Caco-2 (cell line): ENCODE data around the gene TTC31. TPM values are rescaled to one million over a fixed set of nuclear protein-coding genes. Genes with fewer than 3 reads are reported as not detected.

Experiments
- BruUV-seq: library from RNA; stranded (reverse); fragments of 400-500 nt; replicated peaks from 2 replicates; lab custom pipeline; 2021; lab: Mats Ljungman, UMichigan
- CTCF ChIA-PET: fragments of 300-600 bp; sonication (Branson Sonifier 250); formaldehyde crosslinking; loops from one replicate; lab custom pipeline; 2022; ENCODE audit warnings: antibody characterized with exemption; lab: Charles Lee
- POLR2A ChIA-PET: fragments of 300-600 bp; sonication (Branson Sonifier 250); formaldehyde crosslinking; loops from one replicate; lab custom pipeline; 2022; ENCODE audit warnings: antibody characterized with exemption; lab: Charles Lee
- DNase-seq, 2 experiments: peaks; one replicate each; pipeline versions ENCODE4 v3.0.0 to v3.0.0-alpha.2; 2020 to 2022
- H3K27me3 ChIP-seq: replicated peaks from 2 replicates; pipeline ENCODE4 v1.6.0; 2011; ENCODE audit warnings: low read length; ENCODE audit not compliant: control insufficient read depth, insufficient read depth
- H3K36me3 ChIP-seq: 2 replicates; pipeline ENCODE4 v1.5.1; 2011; ENCODE audit warnings: low read length; ENCODE audit not compliant: control insufficient read depth, insufficient read depth
- H3K4me1 ChIP-seq: fragments of 250-450 bp; sonication (Bioruptor Pico); 2 replicates; pipeline ENCODE4 v1.5.1; 2020; ENCODE audit warnings: mild to moderate bottlenecking
- H3K4me3 ChIP-seq: 2 replicates; pipeline ENCODE4 v1.5.1; 2011; ENCODE audit warnings: low read depth, mild to moderate bottlenecking, control low read depth, low read length
- H3K9me3 ChIP-seq: fragments of 250-450 bp; sonication (Bioruptor Pico); 2 replicates; pipeline ENCODE4 v1.5.1; 2020; ENCODE audit warnings: mild to moderate bottlenecking, moderate library complexity
- H3K27ac Mint-ChIP-seq: one replicate; pipeline ENCODE4 v1.8.0; 2022; ENCODE audit warnings: mixed read lengths; ENCODE audit not compliant: unreplicated experiment
- H3K27me3 Mint-ChIP-seq: one replicate; pipeline ENCODE4 v1.8.0; 2022; ENCODE audit warnings: mixed read lengths; ENCODE audit not compliant: insufficient read depth, unreplicated experiment
- H3K36me3 Mint-ChIP-seq: one replicate; pipeline ENCODE4 v1.8.0; 2022; ENCODE audit warnings: mild to moderate bottlenecking, mixed read lengths; ENCODE audit not compliant: insufficient read depth, unreplicated experiment
- H3K4me1 Mint-ChIP-seq: one replicate; pipeline ENCODE4 v1.8.0; 2022; ENCODE audit warnings: low read depth, mixed read lengths; ENCODE audit not compliant: unreplicated experiment
- H3K4me3 Mint-ChIP-seq: one replicate; pipeline ENCODE4 v1.8.0; 2022; ENCODE audit warnings: mild to moderate bottlenecking, moderate library complexity, mixed read lengths; ENCODE audit not compliant: unreplicated experiment
- H3K9me3 Mint-ChIP-seq: one replicate; pipeline ENCODE4 v1.8.0; 2022; ENCODE audit warnings: mixed read lengths; ENCODE audit not compliant: unreplicated experiment
- CTCF ChIP-seq, 2 experiments: fragments of 200-600 bp in 1 of 2; IDR thresholded peaks; 1 replicate in 1 of 2; 2 replicates in 1 of 2; pipeline versions ENCODE4 v1.5.1 to v1.8.0; 2011 to 2022; ENCODE audit warnings: antibody characterized with exemption in 1 of 2, control low read depth in 1 of 2, inconsistent platforms in 1 of 2, low read depth in 1 of 2, low read length in 1 of 2, mild to moderate bottlenecking in 1 of 2, moderate library complexity in 1 of 2; ENCODE audit not compliant: insufficient read depth in 1 of 2, severe bottlenecking in 1 of 2, unreplicated experiment in 1 of 2
- intact Hi-C: fragments of 100-400 bp; cut with micrococcal nuclease; formaldehyde crosslinking; loops from one replicate; pipeline ENCODE4 v1.10.0; 2022; ENCODE audit not compliant: unreplicated experiment
- total RNA-seq: library from RNA; stranded (reverse); gene quantifications from 2 replicates; pipeline ENCODE4 v1.2.3, GENCODE V29; 2022

Gene TTC31
- total RNA-seq, 1 experiment from 2014 or later = 32.4 TPM

GRCh38 chr2:74498500-74499266 is 15.8 kb downstream of the TTC31 start:
- CTCF ChIA-PET = interaction anchor here (1.3 kb wide), 1 partner anchor 9 kb away, joined by 3 read pairs; no protein-coding TSS in a partner anchor

GRCh38 chr2:74499267-74499939 is 16.5 kb downstream of the TTC31 start, which contains the start of gene LBX2:
Gene LBX2, minus strand, starts transcription at chr2:74499603. Its CDS starts 66 bp downstream, at chr2:74499537.
- BruUV-seq = no TSS peak
- no peaks in the 10 kb centered on the region for H3K9me3 Mint-ChIP-seq
- Histone ChIP-seq H3K9me3 (no peaks in the 10 kb centered on the region), H3K36me3 (peaks cover 1% of the 10 kb centered on the region; the same call in 1 of the 2 replicates), H3K4me3 (peak within 1 kb of the TSS; percentile 65), H3K27me3 (no peaks in the 10 kb centered on the region), H3K4me1 (peaks cover 50% of the 10 kb centered on the region)
- no peak for TF ChIP-seq CTCF (IDR thresholded peaks at IDR 0.05; ENCODE audit: insufficient read depth in 1 of 2, low read depth in 1 of 2, low read length in 1 of 2, severe bottlenecking in 1 of 2, unreplicated experiment in 1 of 2)
- H3K27me3 Mint-ChIP-seq = no peaks in the 10 kb centered on the region
- intact Hi-C loops = loop anchor here (1.0 kb wide), 1 partner anchor 16 kb away; the partner anchor contains the start of gene TTC31
- ChIA-PET CTCF (interaction anchor here (1.1 to 1.3 kb wide), 2 partner anchors 10 to 19 kb away, joined by 3 read pairs; no protein-coding TSS in a partner anchor), POLR2A (interaction anchor here (1.0 to 5.2 kb wide), 2 partner anchors 10 to 17 kb away, joined by 3 to 17 read pairs; no protein-coding TSS in a partner anchor)
- DNase-seq = peak in 1 of 2 experiments; percentile 70
- peaks cover 39% of the 10 kb centered on the region for H3K36me3 Mint-ChIP-seq
- H3K27ac Mint-ChIP-seq = peak within 1 kb of the TSS; percentile 46
- peaks cover 17% of the 10 kb centered on the region for H3K4me1 Mint-ChIP-seq
- H3K4me3 Mint-ChIP-seq = peak within 1 kb of the TSS; percentile 96

More at GRCh38 chr2:74498500-74499266, 15.8 kb downstream of the TTC31 start:
- intact Hi-C loops = loop anchor here (1.0 kb wide), 2 partner anchors 9 to 15 kb away; partner anchors contain the start of gene TTC31
- H3K4me1 Mint-ChIP-seq = peaks cover 12% of the 10 kb centered on the region
- H3K4me3 ChIP-seq = peak overlapping the region; percentile 65
- H3K4me3 Mint-ChIP-seq = peak overlapping the region; percentile 96
- DNase-seq = peak in 1 of 2 experiments; percentile 40
- H3K36me3 Mint-ChIP-seq = peaks cover 42% of the 10 kb centered on the region
- no peaks in the 10 kb centered on the region for H3K27me3 Mint-ChIP-seq
- H3K27ac Mint-ChIP-seq = peak overlapping the region; percentile 46
- TF ChIP-seq CTCF (IDR thresholded peaks at IDR 0.05; ENCODE audit: insufficient read depth in 1 of 2, low read depth in 1 of 2, low read length in 1 of 2, severe bottlenecking in 1 of 2, unreplicated experiment in 1 of 2) = no peak
- peaks cover 1% of the 10 kb centered on the region; the same call in 1 of the 2 replicates for H3K36me3 ChIP-seq
- no peaks in the 10 kb centered on the region for H3K27me3 ChIP-seq
- H3K9me3 ChIP-seq = no peaks in the 10 kb centered on the region
- BruUV-seq = TSS peak; percentile 18
- no peaks in the 10 kb centered on the region for H3K9me3 Mint-ChIP-seq
- H3K4me1 ChIP-seq = peaks cover 44% of the 10 kb centered on the region
- POLR2A ChIA-PET = interaction anchor here (1.0 kb wide), 1 partner anchor 17 kb away, joined by 3 read pairs; no protein-coding TSS in a partner anchor
